Stomach (tissue), 4 donors: ENCODE data around the gene ATXN1.

Experiments
- EP300 ChIP-seq: sonication (generic); formaldehyde crosslinking; IDR thresholded peaks from one replicate; pipeline ENCODE4 v1.6.1; 2017; ENCODE audit warnings: antibody characterized with exemption
- POLR2A ChIP-seq, 4 donors: fragments of 450-650 bp; IDR thresholded peaks; one replicate each; pipeline ENCODE4 v1.6.1; 2016; ENCODE audit warnings: antibody characterized with exemption in 4 of 4, control low read depth in 2 of 4, mild to moderate bottlenecking in 1 of 4, moderate library complexity in 1 of 4
- POLR2AphosphoS5 ChIP-seq, 3 donors: sonication (generic); formaldehyde crosslinking; IDR thresholded peaks; one replicate each; pipeline ENCODE4 v1.6.1; 2016; ENCODE audit warnings: antibody characterized with exemption in 3 of 3

- no peak for TF ChIP-seq POLR2AphosphoS5 (IDR thresholded peaks at IDR 0.05)
- no peak for TF ChIP-seq EP300
- no peak for TF ChIP-seq POLR2A (IDR thresholded peaks at IDR 0.05)
These were observed 37.9 kb downstream of the ATXN1 start for GRCh38 chr6:16723402-16723801.
